ENCODE measurements around the gene WWOX. TPM values are rescaled to one million over a fixed set of nuclear protein-coding genes. Genes with fewer than 3 reads are reported as not detected.
A peak's percentile ranks its signal among the peaks of the same experiment; 100 is the strongest.
"Not testable (repeated sequence)": the region's sequence is repeated elsewhere in the genome, so short reads cannot be mapped to it uniquely, and the experiment has no call there.

WWOX gene
- total RNA-seq, 4 donors from 2014 or later = 12.9 to 53.5 (median 25.6) TPM

- H3K9me3 ChIP-seq = no peaks in the 10 kb centered on the region
- ATAC-seq = no peak
- no peak for TF ChIP-seq EP300 (IDR thresholded peaks at IDR 0.05)
- no peak for TF ChIP-seq POLR2AphosphoS5 (IDR thresholded peaks at IDR 0.05)
- TF ChIP-seq POLR2A (IDR thresholded peaks at IDR 0.05) = no peak
- TF ChIP-seq CTCF (IDR thresholded peaks at IDR 0.05) = no peak
- H3K4me3 ChIP-seq = no peak overlapping the region
- no peaks in the 10 kb centered on the region for H3K36me3 ChIP-seq
- H3K4me1 ChIP-seq = no peaks in the 10 kb centered on the region
- H3K27ac ChIP-seq = no peak overlapping the region
- no peaks in the 10 kb centered on the region for H3K27me3 ChIP-seq
- WGBS, 2 donors (ENCODE audit: low coverage in 1 of 2) = 83 to 92% methylated on average over 3 of the region's 3 CpGs
These were observed 414.4 kb downstream of the WWOX start for GRCh38 chr16:78513838-78514237.

GRCh38 chr16:78514888-78515287 is 415.4 kb downstream of the WWOX start:
- not testable (repeated sequence) for H3K9me3 ChIP-seq, H3K4me3 ChIP-seq, H3K4me1 ChIP-seq, ATAC-seq, H3K27ac ChIP-seq, H3K36me3 ChIP-seq, H3K27me3 ChIP-seq
- WGBS, 2 donors (ENCODE audit: low coverage in 1 of 2) = 91% methylated on average over 8 of the region's 9 CpGs

DNA sequence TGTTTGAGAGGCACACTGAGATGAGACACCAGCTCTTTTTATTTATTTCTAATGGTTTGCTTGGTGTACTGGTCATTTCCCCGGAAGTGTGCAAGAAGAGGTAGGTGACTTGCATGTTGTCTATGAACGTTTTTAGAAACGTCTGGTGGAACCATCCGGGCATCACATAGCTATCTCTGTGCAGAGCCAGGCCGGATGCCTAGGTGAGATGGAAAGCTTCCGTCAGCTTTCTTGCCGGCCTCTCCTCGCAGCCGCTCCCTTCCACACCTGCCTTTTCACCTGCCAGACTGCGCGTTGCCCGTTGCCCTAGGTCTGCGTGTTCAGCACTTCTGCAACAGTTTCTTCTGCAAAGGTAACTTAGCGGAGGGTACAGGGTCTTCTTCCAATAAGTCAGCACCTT is 416.0 kb downstream of the WWOX start:
- no peaks in the 10 kb centered on the region for H3K9me3 ChIP-seq
- no peaks in the 10 kb centered on the region for H3K27me3 ChIP-seq
- ATAC-seq = no peak
- no peaks in the 10 kb centered on the region for H3K36me3 ChIP-seq
- 84 to 94% methylated on average over 4 to 14 of the region's 14 CpGs for WGBS, 2 donors (ENCODE audit: low coverage in 1 of 2)
- H3K4me1 ChIP-seq = no peaks in the 10 kb centered on the region
- no peak for TF ChIP-seq EP300 (IDR thresholded peaks at IDR 0.05)
- no peak for TF ChIP-seq POLR2AphosphoS5 (IDR thresholded peaks at IDR 0.05)
- no peak for TF ChIP-seq POLR2A (IDR thresholded peaks at IDR 0.05)
- no peak for TF ChIP-seq CTCF (IDR thresholded peaks at IDR 0.05)
- no peak overlapping the region for H3K4me3 ChIP-seq
- H3K27ac ChIP-seq = no peak overlapping the region

GRCh38 chr16:78516006-78516736 is 416.7 kb downstream of the WWOX start:
- H3K36me3 ChIP-seq = no peaks in the 10 kb centered on the region
- TF ChIP-seq POLR2AphosphoS5 (IDR thresholded peaks at IDR 0.05) (no peak), POLR2A (IDR thresholded peaks at IDR 0.05) (no peak)
- H3K27me3 ChIP-seq = no peaks in the 10 kb centered on the region
- H3K9me3 ChIP-seq = no peaks in the 10 kb centered on the region
- no peaks in the 10 kb centered on the region for H3K4me1 ChIP-seq
- no peak overlapping the region for H3K27ac ChIP-seq
- 81 to 86% methylated on average over 4 to 9 of the region's 9 CpGs for WGBS, 2 donors (ENCODE audit: low coverage in 1 of 2)
- H3K4me3 ChIP-seq = no peak overlapping the region
- ATAC-seq = no peak

GRCh38 chr16:78519896-78520295 is 420.4 kb downstream of the WWOX start:
- H3K27ac ChIP-seq = no peak overlapping the region
- no peak overlapping the region for H3K4me3 ChIP-seq
- H3K27me3 ChIP-seq = no peaks in the 10 kb centered on the region
- H3K36me3 ChIP-seq = no peaks in the 10 kb centered on the region
- H3K9me3 ChIP-seq = no peaks in the 10 kb centered on the region
- 83 to 95% methylated on average over 8 of the region's 8 CpGs for WGBS, 2 donors (ENCODE audit: low coverage in 1 of 2)
- H3K4me1 ChIP-seq = no peaks in the 10 kb centered on the region
- TF ChIP-seq POLR2AphosphoS5 (IDR thresholded peaks at IDR 0.05) = peak; percentile 39
- TF ChIP-seq CTCF (IDR thresholded peaks at IDR 0.05) = no peak
- no peak for TF ChIP-seq POLR2A (IDR thresholded peaks at IDR 0.05)
- no peak for TF ChIP-seq EP300 (IDR thresholded peaks at IDR 0.05)
- ATAC-seq = peak; percentile 76

GRCh38 chr16:78520470-78520869 is 421.0 kb downstream of the WWOX start:
- H3K27me3 ChIP-seq = no peaks in the 10 kb centered on the region
- no peak overlapping the region for H3K4me3 ChIP-seq
- no peaks in the 10 kb centered on the region for H3K4me1 ChIP-seq
- WGBS, 2 donors (ENCODE audit: low coverage in 1 of 2) = 70 to 100% methylated on average over 1 to 4 of the region's 5 CpGs
- TF ChIP-seq POLR2A (IDR thresholded peaks at IDR 0.05) = no peak
- no peaks in the 10 kb centered on the region for H3K36me3 ChIP-seq
- ATAC-seq = peak; percentile 71
- no peak overlapping the region for H3K27ac ChIP-seq
- H3K9me3 ChIP-seq = no peaks in the 10 kb centered on the region

Data from gastroesophageal sphincter (tissue), 4 donors.